ENCODE data around the gene ANKRD40CL. TPM values are rescaled to one million over a fixed set of nuclear protein-coding genes. Genes with fewer than 3 reads are reported as not detected.

The ANKRD40CL gene
- total RNA-seq, 2 experiments from 2014 or later: not detected

GRCh38 chr17:50758989-50759544 lies 8.3 kb downstream of the ANKRD40CL start:
- Histone ChIP-seq H3K9me2 (ENCODE audit: insufficient read depth, low read length) (no peaks in the 10 kb centered on the region), H2AFZ (ENCODE audit: low read length) (no peak overlapping the region), H3K4me2 (ENCODE audit: low read length) (no peak overlapping the region), H4K20me1 (ENCODE audit: insufficient read depth, low read length) (no peaks in the 10 kb centered on the region), H3K9me3 (ENCODE audit: low read length) (no peaks in the 10 kb centered on the region), H3K4me3 (ENCODE audit: low read depth, low read length, poor library complexity, severe bottlenecking) (no peak overlapping the region), H3K27ac (ENCODE audit: low read depth, low read length, poor library complexity, severe bottlenecking) (no peak overlapping the region), H3K36me3 (ENCODE audit: insufficient read depth, low read length) (peaks cover 22% of the 10 kb centered on the region), H3K4me1 (ENCODE audit: insufficient read depth, low read length, poor library complexity, severe bottlenecking) (peaks cover 16% of the 10 kb centered on the region), H3K79me2 (ENCODE audit: insufficient read depth, low read depth, low read length) (no peaks in the 10 kb centered on the region)
- BruUV-seq (replicated peaks): no TSS peak
- intact Hi-C loops (cut with micrococcal nuclease; ENCODE audit: unreplicated experiment): no loop called here
- no peak for DNase-seq (ENCODE audit: low spot score)
- TF ChIP-seq CTCF (conservative IDR thresholded peaks at IDR 0.05; ENCODE audit: low read length) (no peak), EZH2phosphoT487 (IDR thresholded peaks at IDR 0.05; ENCODE audit: borderline replicate concordance, low read depth, low read length) (no peak)
- POLR2A ChIA-PET: interaction anchor here (0.6 kb wide), 1 partner anchor 362 kb away, joined by 5 read pairs; the partner anchor contains the start of gene LRRC59
- CTCF ChIA-PET (ENCODE audit: unreplicated experiment): no interaction called here

- Histone ChIP-seq H3K4me3 (ENCODE audit: low read depth, low read length, poor library complexity, severe bottlenecking) (no peak overlapping the region), H3K36me3 (ENCODE audit: insufficient read depth, low read length) (peaks cover 28% of the 10 kb centered on the region), H3K9me3 (ENCODE audit: low read length) (no peaks in the 10 kb centered on the region), H2AFZ (ENCODE audit: low read length) (no peak overlapping the region), H3K4me2 (ENCODE audit: low read length) (no peak overlapping the region), H3K9me2 (ENCODE audit: insufficient read depth, low read length) (no peaks in the 10 kb centered on the region), H3K79me2 (ENCODE audit: insufficient read depth, low read depth, low read length) (no peaks in the 10 kb centered on the region), H4K20me1 (ENCODE audit: insufficient read depth, low read length) (no peaks in the 10 kb centered on the region), H3K4me1 (ENCODE audit: insufficient read depth, low read length, poor library complexity, severe bottlenecking) (peaks cover 11% of the 10 kb centered on the region), H3K27ac (ENCODE audit: low read depth, low read length, poor library complexity, severe bottlenecking) (no peak overlapping the region)
- intact Hi-C loops (cut with micrococcal nuclease; ENCODE audit: unreplicated experiment): no loop called here
- no peak for DNase-seq (ENCODE audit: low spot score)
- no TSS peak for BruUV-seq (replicated peaks)
- ChIA-PET CTCF (ENCODE audit: unreplicated experiment) (no interaction called here), POLR2A (interaction anchor here (0.6 kb wide), 1 partner anchor 361 kb away, joined by 5 read pairs; the partner anchor contains the start of gene LRRC59)
- TF ChIP-seq EZH2phosphoT487 (IDR thresholded peaks at IDR 0.05; ENCODE audit: borderline replicate concordance, low read depth, low read length): no peak
- no peak for TF ChIP-seq CTCF (conservative IDR thresholded peaks at IDR 0.05; ENCODE audit: low read length)
Measured at GRCh38 chr17:50758524-50758923, 8.8 kb downstream of the ANKRD40CL start.

GRCh38 chr17:50754521-50754920 lies 12.8 kb downstream of the ANKRD40CL start:
- Histone ChIP-seq H4K20me1 (ENCODE audit: insufficient read depth, low read length) (0 out of 2 replicates have a peak, but pooled peaks cover 4% of the 10 kb centered on the region), H3K9me2 (ENCODE audit: insufficient read depth, low read length) (no peaks in the 10 kb centered on the region), H3K79me2 (ENCODE audit: insufficient read depth, low read depth, low read length) (no peaks in the 10 kb centered on the region), H3K27ac (ENCODE audit: low read depth, low read length, poor library complexity, severe bottlenecking) (no peak overlapping the region), H2AFZ (ENCODE audit: low read length) (no peak overlapping the region), H3K4me3 (ENCODE audit: low read depth, low read length, poor library complexity, severe bottlenecking) (no peak overlapping the region), H3K4me2 (ENCODE audit: low read length) (no peak overlapping the region), H3K4me1 (ENCODE audit: insufficient read depth, low read length, poor library complexity, severe bottlenecking) (no peaks in the 10 kb centered on the region), H3K36me3 (ENCODE audit: insufficient read depth, low read length) (peaks cover 68% of the 10 kb centered on the region), H3K9me3 (ENCODE audit: low read length) (no peaks in the 10 kb centered on the region)
- intact Hi-C loops (cut with micrococcal nuclease; ENCODE audit: unreplicated experiment): loop anchor here (2.0 kb wide), 1 partner anchor 20 kb away; no protein-coding TSS in a partner anchor
- CTCF ChIA-PET (ENCODE audit: unreplicated experiment): no interaction called here
- DNase-seq (ENCODE audit: low spot score): no peak
- no TSS peak for BruUV-seq (replicated peaks)
- POLR2A ChIA-PET: interaction anchor here (0.6 kb wide), 1 partner anchor 951 kb away, joined by 3 read pairs; no protein-coding TSS in a partner anchor
- TF ChIP-seq EZH2phosphoT487 (IDR thresholded peaks at IDR 0.05; ENCODE audit: borderline replicate concordance, low read depth, low read length) (no peak), CTCF (conservative IDR thresholded peaks at IDR 0.05; ENCODE audit: low read length) (no peak)

All from OCI-LY7 (cell line).